Endothelial cell of umbilical vein (primary cell): ENCODE data around the gene CD226. TPM values are rescaled to one million over a fixed set of nuclear protein-coding genes. Genes with fewer than 3 reads are reported as not detected.

ENCODE experiments used
- BruUV-seq: library from RNA; stranded (reverse); fragments of 400-500 nt; replicated peaks from 2 replicates; lab custom pipeline; 2021; lab: Mats Ljungman, UMichigan
- CTCF ChIA-PET: fragments of 300-600, 350-600 bp; sonication (Branson Sonifier 250); formaldehyde crosslinking; loops from one replicate; lab custom pipeline; 2021; ENCODE audit warnings: antibody characterized with exemption, inconsistent platforms; lab: Charles Lee
- POLR2A ChIA-PET: fragments of 300-600, 350-600 bp; sonication (Branson Sonifier 250); formaldehyde crosslinking; loops from one replicate; lab custom pipeline; 2021; ENCODE audit warnings: antibody characterized with exemption, inconsistent platforms; lab: Charles Lee
- DNase-seq: peaks from one replicate; pipeline ENCODE4 v3.0.0-alpha.2; 2011; ENCODE audit warnings: low read depth, low spot score
- FAIRE-seq: peaks from 2 replicates; lab custom pipeline; 2011; peaks lifted over from hg19 to GRCh38; lab: Jason Lieb, UNC
- H2AFZ ChIP-seq: 2 replicates; pipeline ENCODE4 v1.6.0; 2012; ENCODE audit warnings: low read depth, low read length, control low read depth, inconsistent platforms
- H3K27ac ChIP-seq: 2 replicates; pipeline ENCODE4 v1.5.1; 2011; ENCODE audit warnings: low read depth, mild to moderate bottlenecking, control low read depth, low read length, moderate library complexity; ENCODE audit not compliant: insufficient read depth
- H3K27me3 ChIP-seq, 2 experiments: 2 replicates each; pipeline versions ENCODE4 v1.6.0 to v1.6.1; 2011; ENCODE audit warnings: low read length in 2 of 2, mixed read lengths in 1 of 2; ENCODE audit not compliant: control insufficient read depth in 2 of 2, insufficient read depth in 2 of 2
- H3K36me3 ChIP-seq, 2 experiments: 2 replicates in 1 of 2; 3 replicates in 1 of 2; pipeline ENCODE4 v1.5.1; 2011; ENCODE audit warnings: low read length in 2 of 2, mild to moderate bottlenecking in 1 of 2, moderate library complexity in 1 of 2; ENCODE audit not compliant: control insufficient read depth in 2 of 2, insufficient read depth in 2 of 2; ENCODE audit errors: extremely low read depth in 1 of 2
- H3K4me1 ChIP-seq: 3 replicates; pipeline ENCODE4 v1.5.1; 2011; ENCODE audit warnings: mild to moderate bottlenecking, low read length; ENCODE audit not compliant: control insufficient read depth, insufficient read depth; ENCODE audit errors: extremely low read depth
- H3K4me2 ChIP-seq: 2 replicates; pipeline ENCODE4 v1.6.1; 2011; ENCODE audit warnings: low read length, control low read depth, mixed read lengths; ENCODE audit not compliant: insufficient read depth
- H3K4me3 ChIP-seq, 3 experiments: fragments of 200-600 bp in 1 of 3; sonication (generic), shearing (Covaris generic) in 1 of 3; replicated peaks in 1 of 3; 2 replicates each; pipeline ENCODE4 v1.5.1; 2011 to 2016; ENCODE audit warnings: control low read depth in 3 of 3, low read length in 3 of 3, mild to moderate bottlenecking in 2 of 3, inconsistent platforms in 1 of 3, low read depth in 1 of 3, moderate library complexity in 1 of 3; ENCODE audit not compliant: insufficient read depth in 1 of 3
- H3K79me2 ChIP-seq: 2 replicates; pipeline ENCODE4 v1.6.0; 2012; ENCODE audit warnings: low read length, inconsistent platforms; ENCODE audit not compliant: control insufficient read depth, insufficient read depth
- H3K9ac ChIP-seq: replicated peaks from 2 replicates; pipeline ENCODE3; 2011; ENCODE audit warnings: low read length, control low read depth; ENCODE audit not compliant: insufficient read depth; ENCODE audit errors: extremely low read depth
- H3K9me1 ChIP-seq: replicated peaks from 3 replicates; pipeline ENCODE4 v1.6.0; 2011; ENCODE audit warnings: mild to moderate bottlenecking, low read length; ENCODE audit not compliant: control insufficient read depth, insufficient read depth; ENCODE audit errors: extremely low read depth
- H3K9me3 ChIP-seq: replicated peaks from 2 replicates; pipeline ENCODE4 v1.5.1; 2012; ENCODE audit warnings: low read length, inconsistent platforms; ENCODE audit not compliant: control insufficient read depth, insufficient read depth
- H4K20me1 ChIP-seq: replicated peaks from 2 replicates; pipeline ENCODE3; 2011; ENCODE audit warnings: mild to moderate bottlenecking, low read length; ENCODE audit not compliant: control insufficient read depth, insufficient read depth; ENCODE audit errors: extremely low read depth
- EZH2 ChIP-seq: IDR thresholded peaks from 2 replicates; pipeline ENCODE4 v1.6.1; 2012; ENCODE audit warnings: borderline replicate concordance, low read depth, mild to moderate bottlenecking, moderate library complexity, low read length, inconsistent platforms; ENCODE audit not compliant: severe bottlenecking
- FOS ChIP-seq: IDR thresholded peaks from 2 replicates; pipeline ENCODE4 v1.6.1; 2011; ENCODE audit warnings: mild to moderate bottlenecking, low read length, moderate library complexity, borderline replicate concordance; ENCODE audit not compliant: insufficient read depth
- GATA2 ChIP-seq: IDR thresholded peaks from 2 replicates; pipeline ENCODE4 v1.7.0; 2011; ENCODE audit warnings: low read depth, mild to moderate bottlenecking, moderate library complexity, mixed read lengths, low read length; ENCODE audit not compliant: insufficient read length, insufficient read depth
- JUN ChIP-seq: IDR thresholded peaks from 2 replicates; pipeline ENCODE4 v1.6.1; 2011; ENCODE audit warnings: borderline replicate concordance, low read depth; ENCODE audit not compliant: insufficient read length, insufficient read depth
- MYC ChIP-seq: IDR thresholded peaks from one replicate; pipeline ENCODE4 v1.6.1; 2011; ENCODE audit warnings: mild to moderate bottlenecking, low read depth, low read length
- POLR2A ChIP-seq: IDR thresholded peaks from 2 replicates; pipeline ENCODE4 v1.6.1; 2012; ENCODE audit warnings: low read depth, mild to moderate bottlenecking, control low read depth, low read length
- POLR2AphosphoS5 ChIP-seq: IDR thresholded peaks from 2 replicates; pipeline ENCODE4 v1.6.1; 2012; ENCODE audit warnings: low read depth, mild to moderate bottlenecking, control low read depth, low read length, moderate library complexity; ENCODE audit not compliant: insufficient read depth
- dilution Hi-C: fragments of 300-500 bp; cut with MboI; formaldehyde crosslinking; loops from one replicate; pipeline ENCODE4 v1.15.0; 2019; ENCODE audit warnings: low sequenced_read_pairs; ENCODE audit not compliant: extremely low pct_ligation_motif_present
- intact Hi-C: fragments of 100-400 bp; cut with micrococcal nuclease; formaldehyde crosslinking; loops from one replicate; pipeline ENCODE4 v1.10.0; 2022
- polyA plus RNA-seq, 4 experiments: library from polyadenylated mRNA; depleted of rRNA in 3 of 4; stranded (reverse) in 3 of 4; unstranded in 1 of 4; fragments of >200 nt; gene quantifications; 2 replicates each; pipeline versions ENCODE4 v1.2.1 to v1.2.3, GENCODE V29; 2011 to 2012; ENCODE audit warnings: missing spikeins in 1 of 4
- total RNA-seq: library from RNA; stranded (reverse); gene quantifications from 2 replicates; pipeline ENCODE4 v1.2.3, GENCODE V29; 2021
- TF ChIP-seq, protein P1 (sequence below): IDR thresholded peaks from 2 replicates; pipeline ENCODE4 v1.6.1; 2011; ENCODE audit not compliant: insufficient read depth, insufficient read length
- TF ChIP-seq, protein P2 (sequence below), 2 donors: IDR thresholded peaks; 1 replicate in 1 of 2; 2 replicates in 1 of 2; pipeline ENCODE4 v1.5.1; 2011; ENCODE audit warnings: low read length in 2 of 2, mild to moderate bottlenecking in 2 of 2, moderate library complexity in 2 of 2, control low read depth in 1 of 2, inconsistent platforms in 1 of 2, low read depth in 1 of 2; ENCODE audit not compliant: insufficient read depth in 1 of 2; ENCODE audit errors: extremely low read depth in 1 of 2

Gene CD226
- total and polyA plus RNA-seq, 2 donors (not counting 3 experiments of a cell fraction or from before 2014, with no cell fraction given) = 0.20 TPM; not detected in 1

DNA sequence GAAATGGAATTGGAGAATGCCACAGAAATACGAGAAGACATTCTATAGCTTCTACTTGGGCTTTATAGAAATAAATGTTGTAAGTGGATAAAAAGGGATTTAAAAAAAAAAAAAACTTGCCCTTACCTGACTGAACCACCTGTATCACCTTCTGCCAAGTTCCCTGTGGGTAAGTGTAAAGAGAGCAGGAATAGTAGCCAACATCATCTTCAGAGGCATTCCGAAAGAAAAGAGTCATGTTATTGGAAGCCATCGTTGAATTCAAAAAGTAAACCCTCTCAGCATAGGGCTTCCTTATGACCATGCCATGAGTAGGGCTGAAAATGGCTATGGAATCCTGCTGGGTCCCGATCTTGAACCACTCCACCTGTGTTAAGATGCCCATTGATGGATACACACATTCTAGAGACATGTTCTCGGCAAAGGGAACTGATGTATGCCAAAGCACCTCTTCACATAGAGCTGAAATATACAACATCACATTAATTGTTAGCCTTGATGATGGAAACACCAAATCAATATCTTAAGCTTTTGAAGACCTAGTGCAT lies 991 bp downstream of the CD226 start:
- no peak overlapping the region for H3K4me2 ChIP-seq
- H3K36me3 ChIP-seq = no peaks in the 10 kb centered on the region
- no peaks in the 10 kb centered on the region for H3K79me2 ChIP-seq
- dilution Hi-C loops (no loop called here), intact Hi-C loops (no loop called here)
- no peaks in the 10 kb centered on the region for H3K9me3 ChIP-seq
- CTCF ChIA-PET = no interaction called here
- no peaks in the 10 kb centered on the region for H3K4me1 ChIP-seq
- no peak overlapping the region for H2AFZ ChIP-seq
- BruUV-seq = no TSS peak
- H3K9me1 ChIP-seq = no peaks in the 10 kb centered on the region
- POLR2A ChIA-PET = no interaction called here
- H3K27me3 ChIP-seq = no peaks in the 10 kb centered on the region
- DNase-seq (no peak), FAIRE-seq (no peak)
- H3K9ac ChIP-seq = no peak overlapping the region
- H3K27ac ChIP-seq = no peak overlapping the region
- H3K4me3 ChIP-seq = no peak overlapping the region
- no peaks in the 10 kb centered on the region for H4K20me1 ChIP-seq
- TF ChIP-seq POLR2A = no peak
- no peak for TF ChIP-seq GATA2
- no peak for TF ChIP-seq JUN
- no peak for TF ChIP-seq FOS
- no peak for TF ChIP-seq POLR2AphosphoS5
- TF ChIP-seq, protein P1, sequence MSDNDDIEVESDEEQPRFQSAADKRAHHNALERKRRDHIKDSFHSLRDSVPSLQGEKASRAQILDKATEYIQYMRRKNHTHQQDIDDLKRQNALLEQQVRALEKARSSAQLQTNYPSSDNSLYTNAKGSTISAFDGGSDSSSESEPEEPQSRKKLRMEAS = no peak
- no peak for TF ChIP-seq EZH2
- TF ChIP-seq, protein P2, sequence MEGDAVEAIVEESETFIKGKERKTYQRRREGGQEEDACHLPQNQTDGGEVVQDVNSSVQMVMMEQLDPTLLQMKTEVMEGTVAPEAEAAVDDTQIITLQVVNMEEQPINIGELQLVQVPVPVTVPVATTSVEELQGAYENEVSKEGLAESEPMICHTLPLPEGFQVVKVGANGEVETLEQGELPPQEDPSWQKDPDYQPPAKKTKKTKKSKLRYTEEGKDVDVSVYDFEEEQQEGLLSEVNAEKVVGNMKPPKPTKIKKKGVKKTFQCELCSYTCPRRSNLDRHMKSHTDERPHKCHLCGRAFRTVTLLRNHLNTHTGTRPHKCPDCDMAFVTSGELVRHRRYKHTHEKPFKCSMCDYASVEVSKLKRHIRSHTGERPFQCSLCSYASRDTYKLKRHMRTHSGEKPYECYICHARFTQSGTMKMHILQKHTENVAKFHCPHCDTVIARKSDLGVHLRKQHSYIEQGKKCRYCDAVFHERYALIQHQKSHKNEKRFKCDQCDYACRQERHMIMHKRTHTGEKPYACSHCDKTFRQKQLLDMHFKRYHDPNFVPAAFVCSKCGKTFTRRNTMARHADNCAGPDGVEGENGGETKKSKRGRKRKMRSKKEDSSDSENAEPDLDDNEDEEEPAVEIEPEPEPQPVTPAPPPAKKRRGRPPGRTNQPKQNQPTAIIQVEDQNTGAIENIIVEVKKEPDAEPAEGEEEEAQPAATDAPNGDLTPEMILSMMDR (IDR thresholded peaks at IDR 0.05; ENCODE audit: extremely low read depth in 1 of 2, insufficient read depth in 1 of 2, low read depth in 1 of 2, low read length in 2 of 2) = no peak
- no peak for TF ChIP-seq MYC
